HG02759 (cell line): ENCODE measurements around the gene TMEM128.
"Not testable (repeated sequence)": the region's sequence is repeated elsewhere in the genome, so short reads cannot be mapped to it uniquely, and the experiment has no call there.

Experiments
- ATAC-seq: cut with Tn5 transposase; IDR thresholded peaks from one replicate; pipeline ENCODE4 v1.9.1; 2021; ENCODE audit warnings: mild to moderate bottlenecking, moderate library complexity; ENCODE audit not compliant: unreplicated experiment

Gene TMEM128

DNA sequence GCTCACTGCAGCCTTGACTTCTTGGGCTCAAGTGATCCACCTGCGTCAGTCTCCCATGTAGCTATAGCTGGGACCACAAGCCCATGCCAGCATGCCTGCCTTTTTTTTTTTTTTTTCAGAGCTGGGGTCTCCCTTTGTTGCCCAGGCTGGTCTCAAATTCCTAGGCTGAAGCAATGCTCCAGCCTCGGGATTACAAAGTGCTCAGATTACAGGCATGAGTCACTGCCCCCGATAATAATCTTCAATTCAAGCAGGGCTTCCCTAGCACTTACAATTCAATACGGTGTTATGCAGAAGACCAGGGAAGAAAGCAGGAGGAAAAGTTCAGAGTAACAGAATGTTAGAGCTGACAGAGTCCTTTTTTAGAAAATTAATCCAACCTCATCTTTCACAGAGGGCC, 47.4 kb downstream of the TMEM128 start:
- no peak for ATAC-seq

DNA sequence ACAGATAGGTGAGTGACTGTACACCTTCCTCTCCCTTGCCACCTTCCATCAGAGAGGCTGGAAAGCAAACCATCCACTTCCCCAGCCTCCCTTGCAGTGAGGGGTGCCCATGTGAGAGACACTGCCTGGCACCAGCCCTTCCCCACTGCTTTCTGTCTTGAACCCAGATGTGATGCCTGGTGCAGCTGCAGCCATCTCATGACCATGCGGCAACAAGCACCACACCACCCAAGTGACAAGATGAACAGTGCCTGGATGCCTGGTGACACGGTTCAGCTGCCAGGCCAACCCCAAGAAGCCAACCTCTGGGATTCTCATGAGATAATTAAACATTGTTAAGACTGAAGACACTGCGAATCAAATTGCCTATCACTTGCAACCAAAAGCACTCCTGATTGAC, 52.7 kb downstream of the TMEM128 start:
- ATAC-seq: no peak

DNA sequence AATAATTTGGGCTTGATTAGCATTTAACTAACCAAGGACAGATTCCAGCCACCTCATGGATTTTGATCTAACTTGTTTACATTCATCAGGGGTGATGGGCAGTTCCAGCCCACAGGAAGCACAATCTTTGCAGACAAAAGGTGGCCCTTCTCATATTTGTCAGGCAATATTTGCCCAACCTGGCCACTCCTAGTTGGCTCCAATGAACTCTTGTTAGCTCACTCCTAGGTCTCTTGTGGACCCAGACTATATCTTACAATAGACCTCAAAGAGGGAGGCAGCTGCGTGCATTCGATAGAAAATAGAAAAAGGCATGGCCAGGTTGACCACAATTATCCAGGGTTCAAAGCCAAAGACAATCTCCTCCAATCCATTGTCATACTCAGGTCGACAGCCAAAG, 59.5 kb downstream of the TMEM128 start:
- ATAC-seq: not testable (repeated sequence)
